ENCODE results near the gene PTPRG. TPM values are rescaled to one million over a fixed set of nuclear protein-coding genes. Genes with fewer than 3 reads are reported as not detected.

PTPRG gene
- total RNA-seq, 1 experiment from 2014 or later, result 69.3 TPM

- Histone ChIP-seq H3T11ph (ENCODE audit: low read length) (no peak overlapping the region), H3K27ac (ENCODE audit: insufficient read length, low read depth, low read length) (no peak overlapping the region), H4K5ac (ENCODE audit: insufficient read length, low read depth, low read length) (no peak overlapping the region), H3K4me1 (ENCODE audit: insufficient read depth, low read length) (no peaks in the 10 kb centered on the region), H4K91ac (ENCODE audit: insufficient read length, low read depth, low read length) (no peak overlapping the region), H4K8ac (replicated peaks; ENCODE audit: insufficient read length, low read depth, low read length) (no peak overlapping the region), H2BK5ac (ENCODE audit: insufficient read length, low read length) (no peak overlapping the region), H3K23ac (ENCODE audit: insufficient read length, low read depth, low read length) (no peak overlapping the region), H3K4me2 (ENCODE audit: insufficient read depth, insufficient read length, low read length) (no peak overlapping the region), H2BK20ac (ENCODE audit: low read depth, low read length, poor library complexity, severe bottlenecking) (no peak overlapping the region), H3K56ac (ENCODE audit: insufficient read length, low read depth, low read length) (no peak overlapping the region), H2BK15ac (ENCODE audit: low read depth, low read length) (no peak overlapping the region), H2BK12ac (ENCODE audit: insufficient read length, low read depth, low read length) (no peak overlapping the region), H3K9me3 (ENCODE audit: control insufficient read depth, low read depth, low read length) (no peaks in the 10 kb centered on the region), H3K23me2 (ENCODE audit: insufficient read length, low read depth, low read length, poor library complexity, severe bottlenecking) (no peaks in the 10 kb centered on the region), H2BK120ac (ENCODE audit: low read depth, low read length, poor library complexity, severe bottlenecking) (no peak overlapping the region), H3K27me3 (ENCODE audit: insufficient read depth, low read length) (no peaks in the 10 kb centered on the region), H2AFZ (ENCODE audit: low read length) (no peak overlapping the region), H3K4ac (ENCODE audit: low read depth, low read length) (no peak overlapping the region), H3K79me2 (ENCODE audit: insufficient read depth, low read length) (peaks cover 1% of the 10 kb centered on the region; the same call in 1 of the 2 replicates), H3K18ac (ENCODE audit: insufficient read length, low read depth, low read length) (no peak overlapping the region), H3K14ac (ENCODE audit: insufficient read depth, low read length) (no peak overlapping the region), H3K79me1 (ENCODE audit: insufficient read depth, low read depth, low read length, poor library complexity, severe bottlenecking) (peaks cover 6% of the 10 kb centered on the region), H4K20me1 (ENCODE audit: control insufficient read depth, insufficient read depth, insufficient read length) (no peaks in the 10 kb centered on the region), H3K9ac (ENCODE audit: extremely low read depth, insufficient read length, low read length) (no peak overlapping the region), H2AK5ac (ENCODE audit: insufficient read length, low read length) (no peak overlapping the region)
- no peak for DNase-seq
- Mint-ChIP-seq H3K9me3 (no peaks in the 10 kb centered on the region; a peak in 2 of 5 replicates), H3K36me3 (ENCODE audit: insufficient read depth in 1 of 3, low read depth in 3 of 3) (peaks cover 16 to 29% (median 22%) of the 10 kb centered on the region in 3 experiments; a peak in 6 of 7 replicates), H3K27ac (no peak overlapping the region), H3K4me1 (peaks cover 3 to 6% of the 10 kb centered on the region in 2 experiments; a peak in 3 of 4 replicates), H3K4me3 (no peak overlapping the region), H3K27me3 (ENCODE audit: low read depth) (no peaks in the 10 kb centered on the region)
- no peak for TF ChIP-seq CTCF (conservative IDR thresholded peaks at IDR 0.05)
- no CpG with 5 or more reads among the region's 5 CpGs for WGBS (ENCODE audit: extremely low coverage, insufficient read length, low lambda C conversion rate)
Measured at GRCh38 chr3:62011666-62012065, 450.3 kb downstream of the PTPRG start.
